Tibial artery (tissue), 4 donors: Measurements from ENCODE around the gene FNDC3B.

Experiments
- DNase-seq, 2 donors: peaks; one replicate each; pipeline ENCODE4 v3.0.0-alpha.2; 2019
- H3K27ac ChIP-seq, 2 donors: fragments of 200-600 bp; sonication (generic) in 1 of 2; 1 replicate in 1 of 2; 2 replicates in 1 of 2; pipeline ENCODE4 v1.5.1; 2018 to 2019; ENCODE audit warnings: mild to moderate bottlenecking in 1 of 2
- H3K27me3 ChIP-seq, 2 donors: fragments of 200-600 bp; sonication (generic) in 1 of 2; one replicate each; pipeline versions ENCODE4 v1.5.1 to v1.6.0; 2016 to 2019
- H3K36me3 ChIP-seq, 3 donors: fragments of 200-600 bp; sonication (generic) in 2 of 3; one replicate each; pipeline ENCODE4 v1.5.1; 2016 to 2019; ENCODE audit warnings: mild to moderate bottlenecking in 2 of 3
- H3K4me1 ChIP-seq, 4 donors: fragments of 200-600 bp; sonication (generic) in 2 of 4; 1 replicate in 3 of 4; 2 replicates in 1 of 4; pipeline ENCODE4 v1.5.1; 2016 to 2019
- H3K4me3 ChIP-seq, 2 donors: fragments of 200-600 bp; sonication (generic) in 1 of 2; 1 replicate in 1 of 2; 2 replicates in 1 of 2; pipeline ENCODE4 v1.5.1; 2018 to 2019; ENCODE audit warnings: mild to moderate bottlenecking in 2 of 2
- H3K9me3 ChIP-seq, 3 donors: fragments of 200-600 bp; sonication (generic) in 1 of 3; one replicate each; pipeline ENCODE4 v1.5.1; 2016 to 2019
- CTCF ChIP-seq, 2 experiments: fragments of 200-600 bp in 1 of 2; fragments of 450-650 bp in 1 of 2; IDR thresholded peaks; one replicate each; pipeline ENCODE4 v1.5.1; 2017 to 2019; ENCODE audit warnings: antibody characterized with exemption in 2 of 2, mild to moderate bottlenecking in 1 of 2, moderate library complexity in 1 of 2
- intact Hi-C: fragments of 100-400 bp; cut with DNase I; formaldehyde crosslinking; loops from one replicate; pipeline ENCODE4 v1.15.0; 2023; ENCODE audit warnings: low total_unique reads

Gene FNDC3B

GRCh38 chr3:172065527-172065926 is 26.1 kb downstream of the FNDC3B start:
- no peak for TF ChIP-seq CTCF (IDR thresholded peaks at IDR 0.05)
- no peaks in the 10 kb centered on the region for H3K27me3 ChIP-seq
- H3K4me1 ChIP-seq: peaks cover 0 to 100% (median 50%) of the 10 kb centered on the region in 4 donors
- no peak for DNase-seq
- H3K9me3 ChIP-seq: no peaks in the 10 kb centered on the region
- H3K4me3 ChIP-seq: no peak overlapping the region
- peak overlapping the region; percentile 49 to 63 for H3K27ac ChIP-seq
- peaks cover 0 to 5% (median 0%) of the 10 kb centered on the region in 3 donors for H3K36me3 ChIP-seq
- intact Hi-C loops: loop anchor here (10.0 kb wide), 1 partner anchor 59 kb away; no protein-coding TSS in a partner anchor

DNA sequence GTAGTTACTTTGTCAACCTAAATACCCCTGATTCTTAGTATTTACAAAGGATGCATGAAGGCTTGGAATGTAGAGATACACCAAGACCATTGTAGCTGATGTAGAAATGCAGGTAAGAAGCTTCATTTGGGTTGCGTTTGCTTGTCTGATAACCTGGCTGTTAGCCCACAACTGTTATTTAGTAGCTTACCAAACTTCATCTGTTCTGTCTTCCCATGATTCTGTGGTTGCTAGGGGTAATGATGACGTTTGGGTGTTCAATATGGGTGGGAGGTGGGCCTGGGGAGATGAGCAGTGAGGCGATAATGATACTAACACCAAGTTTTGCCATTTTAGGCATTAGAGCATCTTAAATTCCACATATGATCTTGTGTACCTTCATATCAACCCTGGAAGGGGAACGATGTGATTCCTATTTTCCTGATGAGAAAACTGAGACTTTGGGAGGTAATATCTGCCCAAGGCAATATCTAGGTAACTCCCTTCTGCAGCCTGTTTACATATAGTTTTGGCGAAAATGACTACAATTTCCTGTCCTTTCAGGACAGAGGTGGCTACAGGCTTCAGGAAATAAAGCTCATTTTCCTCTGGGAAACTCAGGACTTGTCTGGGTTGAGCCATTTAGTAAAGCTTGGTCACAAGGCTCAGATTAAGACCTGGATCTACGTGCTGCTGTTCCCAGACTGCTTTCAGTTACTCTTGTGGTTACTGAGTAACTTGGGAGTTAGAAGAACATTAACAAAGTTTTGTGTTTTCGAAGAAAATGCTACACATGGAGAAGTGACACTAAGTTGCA is 26.8 kb downstream of the FNDC3B start:
- peaks cover 0 to 100% (median 50%) of the 10 kb centered on the region in 4 donors for H3K4me1 ChIP-seq
- DNase-seq: no peak
- peak overlapping the region; percentile 49 to 63 for H3K27ac ChIP-seq
- H3K36me3 ChIP-seq: peaks cover 0 to 5% (median 0%) of the 10 kb centered on the region in 3 donors
- no peaks in the 10 kb centered on the region for H3K9me3 ChIP-seq
- H3K27me3 ChIP-seq: no peaks in the 10 kb centered on the region
- no peak overlapping the region for H3K4me3 ChIP-seq
- no peak for TF ChIP-seq CTCF (IDR thresholded peaks at IDR 0.05)
- intact Hi-C loops: loop anchor here (10.0 kb wide), 1 partner anchor 59 kb away; no protein-coding TSS in a partner anchor

- H3K27ac ChIP-seq: peak overlapping the region; percentile 11 to 49
- H3K4me3 ChIP-seq: no peak overlapping the region
- no peak for DNase-seq
- peaks cover 0 to 5% (median 0%) of the 10 kb centered on the region in 3 donors for H3K36me3 ChIP-seq
- peaks cover 0 to 99% (median 49%) of the 10 kb centered on the region in 4 donors for H3K4me1 ChIP-seq
- no peaks in the 10 kb centered on the region for H3K9me3 ChIP-seq
- no peaks in the 10 kb centered on the region for H3K27me3 ChIP-seq
- TF ChIP-seq CTCF (IDR thresholded peaks at IDR 0.05): no peak
- intact Hi-C loops: loop anchor here (10.0 kb wide), 1 partner anchor 58 kb away; no protein-coding TSS in a partner anchor
These were observed 27.8 kb downstream of the FNDC3B start for GRCh38 chr3:172066880-172067796.

GRCh38 chr3:172067837-172068440 is 28.6 kb downstream of the FNDC3B start:
- intact Hi-C loops: loop anchor here (10.0 kb wide), 1 partner anchor 57 kb away; no protein-coding TSS in a partner anchor
- H3K9me3 ChIP-seq: no peaks in the 10 kb centered on the region
- no peak for TF ChIP-seq CTCF (IDR thresholded peaks at IDR 0.05)
- H3K27ac ChIP-seq: no peak overlapping the region
- DNase-seq: no peak
- H3K4me1 ChIP-seq: peaks cover 0 to 99% (median 46%) of the 10 kb centered on the region in 4 donors
- no peak overlapping the region for H3K4me3 ChIP-seq
- no peaks in the 10 kb centered on the region for H3K27me3 ChIP-seq
- peaks cover 0 to 5% (median 2%) of the 10 kb centered on the region in 3 donors for H3K36me3 ChIP-seq

DNA sequence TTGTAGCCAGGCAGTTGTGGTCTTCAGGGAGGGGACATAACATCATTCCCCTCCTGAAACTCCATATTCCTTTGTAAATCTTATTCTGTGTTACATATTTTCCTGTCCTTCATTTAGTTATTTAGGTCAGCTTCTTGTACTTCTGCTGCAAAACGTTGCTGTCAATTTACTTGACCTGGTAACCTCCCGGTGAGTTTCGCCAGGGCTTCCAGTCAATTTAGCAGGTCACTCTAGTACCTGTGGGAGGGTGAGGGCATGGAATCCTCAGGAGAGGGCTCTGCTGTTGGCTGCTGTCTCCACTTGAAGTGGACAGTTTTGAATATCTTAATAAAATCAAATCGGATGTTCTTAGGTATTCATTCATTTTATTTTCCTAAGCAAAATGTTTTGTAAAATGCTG is 29.6 kb downstream of the FNDC3B start:
- H3K9me3 ChIP-seq: no peaks in the 10 kb centered on the region
- H3K27ac ChIP-seq: peak overlapping the region; percentile 47 to 57
- peaks cover 0 to 3% (median 2%) of the 10 kb centered on the region in 3 donors for H3K36me3 ChIP-seq
- TF ChIP-seq CTCF (IDR thresholded peaks at IDR 0.05): no peak
- DNase-seq: no peak
- no peak overlapping the region for H3K4me3 ChIP-seq
- intact Hi-C loops: loop anchor here (10.0 kb wide), 1 partner anchor 56 kb away; no protein-coding TSS in a partner anchor
- peaks cover 0 to 99% (median 47%) of the 10 kb centered on the region in 4 donors for H3K4me1 ChIP-seq
- no peaks in the 10 kb centered on the region for H3K27me3 ChIP-seq
